Measurements from ENCODE around the gene MAD1L1. TPM values are rescaled to one million over a fixed set of nuclear protein-coding genes. Genes with fewer than 3 reads are reported as not detected.

The MAD1L1 gene
- total RNA-seq, 4 donors from 2014 or later = 21.0 to 49.7 (median 29.8) TPM

GRCh38 chr7:2237109-2237602 is 4.4 kb upstream of the MAD1L1 start:
- TF ChIP-seq CTCF (IDR thresholded peaks at IDR 0.05; ENCODE audit: low read depth) = no peak

GRCh38 chr7:2233926-2234325 is 1.2 kb upstream of the MAD1L1 start:
- no peak for TF ChIP-seq CTCF (IDR thresholded peaks at IDR 0.05; ENCODE audit: low read depth)

GRCh38 chr7:2231992-2232765 is 566 bp downstream of the MAD1L1 start:
- TF ChIP-seq CTCF (IDR thresholded peaks at IDR 0.05; ENCODE audit: low read depth) = no peak

- no peak for TF ChIP-seq CTCF (IDR thresholded peaks at IDR 0.05; ENCODE audit: low read depth)
Observed at GRCh38 chr7:2230882-2231281, 1.9 kb downstream of the MAD1L1 start.

GRCh38 chr7:2230226-2230625 is 2.5 kb downstream of the MAD1L1 start:
- no peak for TF ChIP-seq CTCF (IDR thresholded peaks at IDR 0.05; ENCODE audit: low read depth)

GRCh38 chr7:2229467-2229866 is 3.3 kb downstream of the MAD1L1 start:
- TF ChIP-seq CTCF (IDR thresholded peaks at IDR 0.05; ENCODE audit: low read depth) = no peak

- TF ChIP-seq CTCF (IDR thresholded peaks at IDR 0.05; ENCODE audit: low read depth) = no peak
Observed at GRCh38 chr7:2228921-2229320, 3.8 kb downstream of the MAD1L1 start.
